ENCODE results near the gene TUSC2. TPM values are rescaled to one million over a fixed set of nuclear protein-coding genes. Genes with fewer than 3 reads are reported as not detected.

TUSC2 gene
- total and polyA plus RNA-seq, 10 donors: 19.4 to 36.5 (median 24.4) TPM

DNA sequence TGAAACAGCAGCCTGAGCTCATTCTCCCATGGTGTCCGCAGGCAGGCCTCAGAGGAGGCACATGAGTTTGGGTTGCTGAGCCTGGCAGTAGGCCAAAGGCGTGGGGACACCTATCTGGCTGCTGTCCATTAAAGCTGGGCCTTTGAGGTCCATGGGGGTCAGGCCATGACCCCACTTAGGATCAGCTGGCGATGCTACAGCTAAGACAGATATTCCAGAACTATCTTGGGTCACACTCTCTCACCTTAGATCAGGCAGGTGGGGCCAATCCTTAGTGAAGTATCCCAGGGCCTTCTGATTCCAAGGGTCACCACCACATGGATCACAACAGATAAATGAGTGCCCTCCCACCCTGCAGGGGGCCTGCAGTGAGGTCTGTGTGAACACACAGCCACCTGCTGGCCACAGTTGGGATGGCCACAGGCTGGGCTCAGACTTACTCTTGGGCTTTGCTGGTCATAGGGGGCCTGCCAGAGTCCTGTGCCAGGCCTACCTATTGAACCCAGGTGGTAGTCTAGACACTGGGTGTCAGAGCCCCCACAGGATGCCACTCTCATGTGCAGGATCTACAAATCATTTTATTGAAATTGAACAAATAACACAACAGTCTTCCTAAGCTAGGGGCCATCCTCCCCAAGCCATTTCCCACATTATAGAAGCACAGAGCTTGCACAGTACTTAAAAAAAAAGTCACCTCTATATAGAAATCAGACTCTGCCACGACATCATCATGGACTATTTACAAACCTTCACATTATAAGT lies 3.5 kb downstream of the TUSC2 start:
- peak; percentile 90 for DNase-seq
- Histone ChIP-seq H3K9me3 (no peaks in the 10 kb centered on the region), H3K4me3 (peak overlapping the region in 3 of 8 donors; percentile 2 to 83 (median 3)), H3K36me3 (peaks cover 0 to 48% (median 20%) of the 10 kb centered on the region in 6 donors), H3K27me3 (replicated peaks in 1 of 7) (no peaks in the 10 kb centered on the region), H3K4me1 (peaks cover 37 to 93% (median 84%) of the 10 kb centered on the region in 6 donors), H3K27ac (peak overlapping the region; percentile 86 to 96 (median 93))
- WGBS, 5 donors: 35 to 55% (median 52%) methylated on average over 4 of the region's 4 CpGs
- TF ChIP-seq POLR2AphosphoS5 (IDR thresholded peaks at IDR 0.05): peak in 2 of 3 donors; percentile 61
- peak; percentile 69 to 93 (median 88) for TF ChIP-seq CTCF (IDR thresholded peaks at IDR 0.05 in 8 of 11, conservative IDR thresholded peaks at IDR 0.05 in 3 of 11)
- TF ChIP-seq POLR2A (IDR thresholded peaks at IDR 0.05): no peak
- intact Hi-C loops (cut with DNase I; ENCODE audit: low total_unique reads): loop anchor here (10.0 kb wide), 1 partner anchor 90 kb away; the partner anchor contains the start of gene GNAI2

DNA sequence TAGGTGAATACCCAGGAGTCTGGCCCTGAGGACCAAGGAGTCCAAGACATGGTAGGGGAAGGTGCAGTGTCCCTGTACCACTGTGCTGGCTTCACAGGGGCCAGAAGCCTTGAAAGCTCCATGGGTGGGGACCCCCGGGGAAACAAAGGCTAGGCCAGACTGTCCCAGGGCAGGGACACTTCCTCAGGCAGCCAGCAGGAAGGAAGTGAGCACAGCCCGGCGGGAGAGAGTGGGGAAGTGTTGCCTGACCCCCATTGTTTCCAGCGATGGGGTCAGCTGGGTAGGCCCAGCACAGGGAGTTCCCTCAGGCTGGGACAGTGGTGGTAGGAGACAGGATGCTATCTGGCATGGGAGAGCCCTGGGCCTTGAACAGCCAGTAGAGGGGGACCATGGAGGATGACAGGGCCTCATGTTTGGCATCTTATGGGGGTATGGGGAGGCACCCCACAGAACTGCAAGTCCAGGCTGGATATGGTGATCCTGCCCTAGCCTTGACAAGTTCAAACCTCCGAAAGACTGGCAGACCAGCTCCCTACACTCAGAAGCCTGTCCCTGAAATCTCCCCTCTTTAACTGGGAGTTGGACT lies 4.3 kb downstream of the TUSC2 start:
- intact Hi-C loops (cut with DNase I; ENCODE audit: low total_unique reads): loop anchor here (10.0 kb wide), 1 partner anchor 89 kb away; the partner anchor contains the start of gene GNAI2
- H3K9me3 ChIP-seq: no peaks in the 10 kb centered on the region
- H3K27me3 ChIP-seq (replicated peaks in 1 of 7): no peaks in the 10 kb centered on the region
- H3K4me1 ChIP-seq: peaks cover 39 to 93% (median 88%) of the 10 kb centered on the region in 6 donors
- TF ChIP-seq POLR2A (IDR thresholded peaks at IDR 0.05) (no peak), POLR2AphosphoS5 (IDR thresholded peaks at IDR 0.05) (peak; percentile 88 to 93 (median 90)), CTCF (IDR thresholded peaks at IDR 0.05 in 8 of 11, conservative IDR thresholded peaks at IDR 0.05 in 3 of 11) (peak in 5 of 11 experiments; percentile 13 to 40 (median 20))
- peak; percentile 89 for DNase-seq
- H3K27ac ChIP-seq: peak overlapping the region; percentile 86 to 96 (median 93)
- H3K36me3 ChIP-seq: peaks cover 0 to 48% (median 23%) of the 10 kb centered on the region in 6 donors
- WGBS, 5 donors: 20 to 54% (median 28%) methylated on average over 2 to 5 of the region's 5 CpGs
- H3K4me3 ChIP-seq: peak overlapping the region in 5 of 8 donors; percentile 1 to 92 (median 83)

- Histone ChIP-seq H3K9me3 (no peaks in the 10 kb centered on the region), H3K36me3 (peaks cover under 1 to 53% (median 28%) of the 10 kb centered on the region in 6 donors), H3K27ac (peak overlapping the region; percentile 86 to 96 (median 93)), H3K4me3 (peak overlapping the region in 6 of 8 donors; percentile 1 to 92 (median 84)), H3K4me1 (peaks cover 34 to 93% (median 88%) of the 10 kb centered on the region in 6 donors), H3K27me3 (replicated peaks in 1 of 7) (no peaks in the 10 kb centered on the region)
- no peak for TF ChIP-seq CTCF (IDR thresholded peaks at IDR 0.05 in 8 of 11, conservative IDR thresholded peaks at IDR 0.05 in 3 of 11)
- no peak for TF ChIP-seq POLR2A (IDR thresholded peaks at IDR 0.05)
- no peak for TF ChIP-seq POLR2AphosphoS5 (IDR thresholded peaks at IDR 0.05)
- DNase-seq: peak; percentile 79
- intact Hi-C loops (cut with DNase I; ENCODE audit: low total_unique reads): loop anchor here (10.0 kb wide), 1 partner anchor 88 kb away; the partner anchor contains the start of gene GNAI2
- 9 to 62% (median 27%) methylated on average over 4 of the region's 4 CpGs for WGBS, 5 donors
Measured at GRCh38 chr3:50323092-50323600, 4.9 kb downstream of the TUSC2 start.
